ENCODE data around the gene SPI1.

The SPI1 gene

DNA sequence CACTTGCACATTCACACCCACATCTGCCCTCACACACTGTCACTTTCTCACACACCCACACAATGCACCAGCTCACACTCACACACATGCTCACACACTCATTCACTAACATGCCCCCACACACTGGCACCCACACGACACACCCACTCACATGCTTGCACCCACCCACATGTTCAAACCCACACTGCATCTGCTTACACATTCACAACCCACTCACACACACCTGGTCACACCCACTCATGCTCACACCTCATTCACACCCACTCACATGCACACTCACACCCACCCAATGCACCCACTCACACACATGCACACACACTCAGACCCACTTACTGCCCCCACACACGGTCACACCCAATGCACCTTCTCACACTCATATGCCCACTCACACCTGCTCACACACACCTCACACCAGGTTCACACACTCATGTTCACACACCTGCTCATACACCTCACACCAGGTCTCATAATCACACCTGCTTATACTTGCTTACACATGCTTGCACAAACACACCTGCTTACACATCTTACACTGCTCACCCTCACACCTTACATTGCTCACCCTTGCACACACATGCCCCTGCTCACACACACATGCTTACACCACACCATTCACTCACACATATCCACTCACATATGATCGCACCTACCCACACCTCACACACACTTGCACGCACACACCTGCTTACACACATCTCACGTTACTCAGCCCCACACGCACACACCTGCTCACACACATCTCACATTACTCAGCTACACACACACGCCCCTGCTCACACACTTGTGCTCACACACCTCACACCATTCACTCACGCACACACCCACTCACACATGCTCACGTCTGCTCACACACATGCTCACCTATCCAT is 22.0 kb downstream of the SPI1 start:
- DNase-seq = no peak

- peak; percentile 87 for DNase-seq
These were observed 22.8 kb downstream of the SPI1 start for GRCh38 chr11:47355283-47356128.

DNA sequence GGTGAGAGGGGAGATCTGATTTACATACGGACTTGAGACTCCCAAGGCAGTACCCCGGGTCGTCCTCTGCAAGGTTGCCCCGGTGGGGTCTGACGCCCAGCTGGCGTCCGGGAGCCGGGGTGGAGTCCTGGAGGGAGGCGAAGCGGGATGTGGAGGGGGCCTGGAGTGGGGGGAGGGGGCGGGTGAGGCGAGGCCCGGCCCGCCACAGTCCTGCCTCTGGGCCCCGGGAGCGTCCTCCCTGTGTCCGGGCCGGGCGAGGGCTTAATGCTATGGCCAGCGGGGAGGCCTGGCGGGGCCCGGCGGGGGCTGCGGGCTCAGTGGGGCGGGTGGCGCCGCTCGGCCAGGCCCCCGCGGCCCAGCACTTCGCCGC is 23.4 kb downstream of the SPI1 start:
- DNase-seq = no peak

DNA sequence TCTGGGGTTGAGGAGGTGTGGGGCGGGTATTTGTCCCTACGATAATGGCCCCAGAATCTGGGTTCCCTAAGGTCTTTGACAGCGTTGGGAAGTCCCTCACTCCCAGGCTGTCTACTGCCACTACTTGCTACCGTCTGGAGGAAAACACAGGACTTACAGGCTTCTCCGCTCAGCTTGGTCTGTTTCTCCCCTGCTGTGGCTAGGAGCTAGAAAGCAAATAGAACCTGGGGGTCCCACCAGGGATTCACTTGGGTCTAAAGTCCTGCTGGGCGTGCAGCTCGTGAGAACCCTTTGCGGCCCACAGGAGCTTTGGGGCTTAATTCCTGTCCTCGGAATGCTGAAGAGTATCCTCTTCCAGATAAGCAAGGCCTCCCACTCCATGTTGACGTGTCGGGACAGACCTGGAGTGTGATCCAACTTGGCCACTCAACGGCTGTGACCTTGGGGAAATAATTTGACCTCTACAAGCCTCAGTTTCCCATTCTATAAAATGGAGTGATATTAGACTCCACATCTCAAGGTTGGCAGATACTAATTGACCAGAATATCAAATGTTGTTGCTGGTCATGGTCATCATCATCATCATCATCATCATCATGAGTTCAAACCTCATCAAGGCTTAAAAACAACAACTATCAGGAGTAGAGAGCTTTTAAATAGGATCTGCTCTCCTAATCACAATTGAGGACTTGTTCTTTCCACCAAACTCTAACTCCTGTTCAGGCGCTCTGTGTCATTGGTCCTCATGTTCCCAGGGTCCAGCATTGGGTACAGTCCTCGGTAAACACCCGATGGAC is 24.2 kb downstream of the SPI1 start:
- DNase-seq = no peak

DNA sequence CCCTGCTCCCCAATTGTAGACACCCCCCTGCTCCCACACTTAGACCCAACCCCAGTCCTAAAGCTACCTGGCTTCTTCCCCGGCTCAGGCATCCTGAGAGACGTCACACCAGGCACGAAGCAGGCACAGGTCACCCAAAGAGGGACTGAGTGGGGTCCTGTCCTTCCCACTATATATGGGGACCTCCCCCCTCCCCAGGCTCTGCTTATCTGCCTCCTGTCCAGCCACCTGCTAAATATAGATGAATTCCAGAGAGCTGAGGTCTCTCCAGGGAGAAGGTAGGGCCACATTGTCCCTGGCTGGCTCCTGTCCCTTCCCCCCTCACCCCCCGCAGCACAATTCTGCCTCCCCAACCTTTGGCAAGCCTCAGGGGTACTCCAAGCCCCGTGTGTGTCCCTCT is 25.8 kb downstream of the SPI1 start, which contains the start of gene MYBPC3:
Gene MYBPC3, minus strand, starts transcription at position 147 of the 400 bp plus-strand sequence. Its CDS starts 55 bp downstream, at position 92.
- DNase-seq = no peak

GRCh38 chr11:47351156-47352126 is 26.9 kb downstream of the SPI1 start:
- no peak for DNase-seq

GRCh38 chr11:47350315-47350714 is 28.0 kb downstream of the SPI1 start:
- DNase-seq = no peak

GRCh38 chr11:47349521-47350095 is 28.7 kb downstream of the SPI1 start:
- no peak for DNase-seq

GRCh38 chr11:47348859-47349258 is 29.5 kb downstream of the SPI1 start:
- DNase-seq = peak; percentile 18

GRCh38 chr11:47348131-47348802 is 30.1 kb downstream of the SPI1 start:
- no peak for DNase-seq

DNA sequence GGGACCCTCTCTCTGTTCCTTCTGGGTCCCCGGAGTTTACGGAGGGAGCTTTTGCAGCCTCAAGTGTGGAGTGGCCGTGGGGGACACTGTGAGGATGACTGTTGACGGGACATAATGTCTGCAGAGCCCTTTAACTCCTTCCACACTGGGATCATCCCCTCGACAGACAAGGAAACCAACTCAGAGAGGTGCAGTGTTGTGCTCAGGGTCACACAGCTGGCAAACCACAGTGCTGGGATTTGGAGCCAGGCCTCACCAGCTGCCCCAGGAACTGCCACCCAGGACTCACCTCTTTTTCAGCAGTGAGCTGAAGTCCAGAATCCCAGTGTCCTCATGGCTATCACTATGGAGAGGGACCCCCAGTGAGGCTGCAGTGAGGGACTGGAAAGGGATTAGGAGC is 31.2 kb downstream of the SPI1 start:
- DNase-seq = no peak

DNA sequence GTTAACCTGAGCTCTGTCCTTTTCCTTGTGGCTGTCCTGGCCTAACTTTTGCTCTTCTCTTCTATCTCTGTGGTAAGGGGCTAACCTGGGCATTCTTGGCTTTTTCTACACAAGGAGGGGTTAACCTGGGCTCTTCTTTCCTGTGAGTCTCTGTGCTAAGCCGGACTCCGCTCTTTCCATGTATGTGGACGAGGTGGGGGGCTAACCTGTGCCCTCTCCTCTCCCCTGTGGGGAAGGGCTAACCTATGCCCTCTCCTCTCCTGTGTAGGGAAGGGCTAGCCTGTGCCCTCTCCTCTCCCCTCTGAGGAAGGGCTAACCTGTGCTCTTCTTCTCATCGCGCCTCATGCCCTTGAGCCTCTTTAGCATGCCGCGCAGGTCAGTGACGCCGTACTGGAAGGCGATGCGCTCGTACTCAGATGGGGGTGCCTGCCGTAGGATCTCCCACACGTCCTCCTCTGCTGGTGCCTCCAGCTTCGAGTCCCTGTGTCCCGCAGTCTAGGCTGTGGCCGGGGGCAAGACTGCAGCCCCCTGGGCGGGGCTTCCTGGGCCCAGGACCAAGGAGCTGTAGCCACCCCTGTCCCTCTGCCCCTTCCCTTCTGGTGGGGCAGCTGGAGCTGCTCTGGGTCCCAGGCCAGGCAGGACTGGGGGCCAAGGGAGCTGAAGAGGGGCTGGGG is 32.3 kb downstream of the SPI1 start:
- DNase-seq = no peak

GRCh38 chr11:47342854-47343253 is 35.5 kb downstream of the SPI1 start:
- no peak for DNase-seq

DNA sequence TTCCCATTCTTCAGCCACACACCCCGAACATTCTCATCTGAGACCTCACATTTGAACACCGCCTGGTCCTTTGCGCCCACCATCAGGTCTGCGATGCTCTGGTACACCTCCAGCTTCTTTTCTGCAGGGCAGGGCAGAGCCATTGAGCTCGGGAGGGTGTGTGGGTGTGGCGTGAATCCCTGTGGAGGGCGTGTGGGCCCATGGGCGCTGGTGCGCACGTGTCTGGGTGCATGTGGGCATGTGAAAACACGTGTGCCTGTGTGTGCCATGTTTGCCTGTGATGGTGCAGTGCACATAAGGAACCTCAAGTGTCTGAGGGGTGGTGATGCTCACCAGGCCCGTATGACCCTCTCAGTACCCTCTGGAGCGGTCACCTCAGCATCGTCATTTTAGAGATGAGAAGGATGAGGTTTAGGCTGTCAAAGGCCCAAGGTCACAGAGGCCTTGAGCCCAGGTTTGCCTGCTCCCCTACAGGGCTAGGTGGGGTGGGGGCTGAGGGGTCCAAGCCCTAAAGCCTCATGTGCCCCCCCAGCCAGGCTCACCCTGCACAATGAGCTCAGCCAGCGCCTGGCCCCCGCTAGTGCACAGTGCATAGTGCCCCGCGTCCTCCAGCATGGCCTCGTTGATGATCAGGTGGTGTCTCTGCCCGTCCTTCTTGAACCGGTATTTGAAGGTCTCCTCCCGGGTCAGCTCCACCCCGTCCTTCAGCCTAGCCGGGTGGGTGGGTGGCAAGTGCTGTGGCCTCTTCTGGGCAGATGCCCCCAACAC is 36.1 kb downstream of the SPI1 start:
- no peak for DNase-seq

DNA sequence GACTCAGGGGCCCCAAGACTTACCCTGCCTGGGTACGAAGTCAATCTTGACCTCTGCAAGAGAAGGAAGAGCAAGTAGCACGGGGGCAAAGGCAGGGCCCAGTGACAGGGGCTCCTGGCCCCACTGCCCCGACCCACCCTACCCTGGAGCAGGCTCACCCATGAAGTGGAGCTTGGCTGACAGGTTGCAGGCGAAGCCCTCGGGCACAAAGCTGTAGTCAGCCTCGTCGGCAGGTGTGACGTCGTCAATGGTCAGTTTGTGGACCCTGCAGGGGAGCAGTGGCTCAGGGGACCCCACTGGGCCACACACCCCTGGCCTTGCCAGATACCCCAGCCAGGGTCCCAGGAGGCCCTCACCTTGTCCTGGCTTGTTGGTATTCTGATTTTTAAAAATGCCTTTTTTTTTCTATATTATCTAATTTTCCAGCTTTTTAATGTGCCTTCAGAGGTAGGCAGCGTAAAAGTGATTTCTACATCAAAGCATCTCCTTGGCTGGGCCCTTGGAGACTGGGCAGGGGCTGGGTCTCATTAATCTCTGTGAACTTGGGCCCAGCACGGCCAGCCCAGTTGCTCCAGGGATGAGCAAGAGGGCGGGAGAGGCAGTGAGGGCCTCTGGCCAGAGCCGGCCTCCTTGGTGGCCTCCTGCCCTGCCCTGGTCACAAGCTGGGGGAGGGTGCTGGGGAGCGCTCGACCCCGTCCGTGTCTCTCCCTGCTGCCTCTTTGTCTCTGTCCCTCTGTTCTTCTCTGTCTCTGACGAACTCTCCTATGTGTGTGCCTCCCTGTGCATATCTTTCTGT is 37.2 kb downstream of the SPI1 start:
- no peak for DNase-seq

- DNase-seq = no peak
These were observed 38.3 kb downstream of the SPI1 start for GRCh38 chr11:47340010-47340409.

- no peak for DNase-seq
These were observed 39.7 kb downstream of the SPI1 start for GRCh38 chr11:47338396-47339241.
